Measurements from ENCODE around the gene MS4A5.

DNA sequence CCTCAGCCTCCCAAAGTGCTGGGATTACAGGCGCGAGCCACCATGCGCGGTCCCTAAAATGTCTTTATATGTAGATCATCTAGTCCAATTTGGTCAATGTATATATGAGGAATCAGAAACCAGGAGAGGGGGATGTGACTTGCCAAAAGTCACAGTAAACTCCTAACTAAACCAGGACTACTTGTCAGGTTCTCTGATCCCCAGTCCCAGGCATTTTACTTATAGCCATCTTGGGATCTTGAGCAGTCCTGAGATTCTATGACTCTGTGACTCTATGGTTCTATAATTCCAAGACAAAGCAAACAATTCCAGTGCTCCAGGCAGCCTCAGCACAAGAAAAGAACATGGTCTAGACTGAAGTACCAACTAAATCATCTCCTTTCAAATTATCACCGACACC lies at the start of gene MS4A5:
- TF ChIP-seq, protein P1, sequence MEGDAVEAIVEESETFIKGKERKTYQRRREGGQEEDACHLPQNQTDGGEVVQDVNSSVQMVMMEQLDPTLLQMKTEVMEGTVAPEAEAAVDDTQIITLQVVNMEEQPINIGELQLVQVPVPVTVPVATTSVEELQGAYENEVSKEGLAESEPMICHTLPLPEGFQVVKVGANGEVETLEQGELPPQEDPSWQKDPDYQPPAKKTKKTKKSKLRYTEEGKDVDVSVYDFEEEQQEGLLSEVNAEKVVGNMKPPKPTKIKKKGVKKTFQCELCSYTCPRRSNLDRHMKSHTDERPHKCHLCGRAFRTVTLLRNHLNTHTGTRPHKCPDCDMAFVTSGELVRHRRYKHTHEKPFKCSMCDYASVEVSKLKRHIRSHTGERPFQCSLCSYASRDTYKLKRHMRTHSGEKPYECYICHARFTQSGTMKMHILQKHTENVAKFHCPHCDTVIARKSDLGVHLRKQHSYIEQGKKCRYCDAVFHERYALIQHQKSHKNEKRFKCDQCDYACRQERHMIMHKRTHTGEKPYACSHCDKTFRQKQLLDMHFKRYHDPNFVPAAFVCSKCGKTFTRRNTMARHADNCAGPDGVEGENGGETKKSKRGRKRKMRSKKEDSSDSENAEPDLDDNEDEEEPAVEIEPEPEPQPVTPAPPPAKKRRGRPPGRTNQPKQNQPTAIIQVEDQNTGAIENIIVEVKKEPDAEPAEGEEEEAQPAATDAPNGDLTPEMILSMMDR (IDR thresholded peaks at IDR 0.05; ENCODE audit: poor library complexity): no peak
- no peak for TF ChIP-seq EZH2phosphoT487 (IDR thresholded peaks at IDR 0.05; ENCODE audit: low read depth, severe bottlenecking, unreplicated experiment)
- TF ChIP-seq EZH2 (IDR thresholded peaks at IDR 0.05; ENCODE audit: borderline replicate concordance): no peak

Data from hepatocyte (in vitro differentiated cells).